ENCODE results near the gene TBC1D22A.

TBC1D22A gene

DNA sequence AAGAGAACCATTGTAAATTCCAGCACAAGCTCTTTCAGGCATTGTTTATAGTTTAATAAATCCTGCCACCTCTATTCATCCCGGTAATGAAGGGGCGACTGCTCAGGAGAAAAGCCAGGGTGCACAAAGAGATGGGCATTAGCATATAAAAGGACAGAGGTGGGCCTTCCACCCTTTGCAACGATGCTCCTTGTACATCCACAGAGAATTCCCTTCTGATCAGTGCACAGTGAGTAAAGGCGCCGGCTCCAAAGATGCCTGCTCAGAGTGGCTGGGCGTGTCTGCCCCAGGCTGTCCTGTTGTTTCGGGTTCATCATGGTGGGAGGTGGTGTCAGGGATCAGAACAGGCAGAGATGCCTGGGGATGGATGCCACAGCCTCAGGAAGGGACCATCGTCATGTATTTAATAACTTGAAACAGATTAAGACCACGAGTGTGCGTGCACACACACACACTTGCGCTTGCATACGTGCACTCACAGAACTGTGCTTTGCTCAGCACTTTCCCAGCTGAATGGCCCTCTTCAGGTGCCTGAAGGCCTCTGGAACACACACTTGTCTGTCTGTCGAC lies 305.0 kb downstream of the TBC1D22A start:
- POLR2A ChIA-PET = no interaction called here

DNA sequence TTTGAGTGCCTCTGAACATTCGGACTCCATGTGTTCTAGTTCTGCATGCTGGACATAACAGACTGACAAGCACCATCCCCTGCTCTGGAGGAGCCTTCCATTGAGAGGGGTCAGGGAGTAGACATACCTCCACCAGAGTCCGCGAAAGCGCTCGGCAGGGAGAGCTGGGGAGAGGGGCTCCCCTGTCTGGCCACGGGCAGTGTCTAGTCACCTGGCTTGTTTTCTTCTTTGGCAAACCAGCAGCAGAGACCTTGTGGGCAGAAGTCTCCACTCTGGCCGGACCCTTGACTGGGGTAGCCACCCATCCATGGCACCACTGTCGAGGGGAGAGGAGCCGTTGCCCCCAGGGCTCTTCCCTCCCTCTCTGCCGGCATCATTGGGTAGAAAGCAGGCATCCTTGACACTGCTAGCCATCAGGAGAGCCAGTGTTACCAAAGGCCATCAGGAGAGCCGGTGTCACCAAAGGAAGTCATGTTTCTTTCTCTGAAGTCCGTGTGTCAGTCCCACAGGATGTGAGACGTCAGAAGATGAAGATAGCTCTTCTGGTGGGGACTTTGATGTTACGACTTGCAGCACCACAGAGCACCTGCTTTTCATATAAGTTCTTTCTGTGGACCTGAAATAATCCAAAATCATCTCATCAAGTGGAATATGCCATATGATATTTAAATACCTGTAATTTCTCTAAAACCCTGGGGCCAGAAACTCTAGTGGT lies 305.6 kb downstream of the TBC1D22A start:
- no peak overlapping the region for H3K4me3 ChIP-seq (ENCODE audit: low read depth, low read length)
- POLR2A ChIA-PET = no interaction called here
- CTCF ChIA-PET = no interaction called here
- no peak for DNase-seq (ENCODE audit: low read depth, low spot score)
- TF ChIP-seq, protein P1, sequence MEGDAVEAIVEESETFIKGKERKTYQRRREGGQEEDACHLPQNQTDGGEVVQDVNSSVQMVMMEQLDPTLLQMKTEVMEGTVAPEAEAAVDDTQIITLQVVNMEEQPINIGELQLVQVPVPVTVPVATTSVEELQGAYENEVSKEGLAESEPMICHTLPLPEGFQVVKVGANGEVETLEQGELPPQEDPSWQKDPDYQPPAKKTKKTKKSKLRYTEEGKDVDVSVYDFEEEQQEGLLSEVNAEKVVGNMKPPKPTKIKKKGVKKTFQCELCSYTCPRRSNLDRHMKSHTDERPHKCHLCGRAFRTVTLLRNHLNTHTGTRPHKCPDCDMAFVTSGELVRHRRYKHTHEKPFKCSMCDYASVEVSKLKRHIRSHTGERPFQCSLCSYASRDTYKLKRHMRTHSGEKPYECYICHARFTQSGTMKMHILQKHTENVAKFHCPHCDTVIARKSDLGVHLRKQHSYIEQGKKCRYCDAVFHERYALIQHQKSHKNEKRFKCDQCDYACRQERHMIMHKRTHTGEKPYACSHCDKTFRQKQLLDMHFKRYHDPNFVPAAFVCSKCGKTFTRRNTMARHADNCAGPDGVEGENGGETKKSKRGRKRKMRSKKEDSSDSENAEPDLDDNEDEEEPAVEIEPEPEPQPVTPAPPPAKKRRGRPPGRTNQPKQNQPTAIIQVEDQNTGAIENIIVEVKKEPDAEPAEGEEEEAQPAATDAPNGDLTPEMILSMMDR (IDR thresholded peaks at IDR 0.05; ENCODE audit: insufficient read depth, low read length, missing control alignments) = no peak

More for the DNA sequence above, 305.0 kb downstream of the TBC1D22A start:
- DNase-seq (ENCODE audit: low read depth, low spot score) = no peak
- CTCF ChIA-PET = no interaction called here
- H3K4me3 ChIP-seq (ENCODE audit: low read depth, low read length) = no peak overlapping the region
- TF ChIP-seq, protein P1 (IDR thresholded peaks at IDR 0.05; ENCODE audit: insufficient read depth, low read length, missing control alignments) = no peak

DNA sequence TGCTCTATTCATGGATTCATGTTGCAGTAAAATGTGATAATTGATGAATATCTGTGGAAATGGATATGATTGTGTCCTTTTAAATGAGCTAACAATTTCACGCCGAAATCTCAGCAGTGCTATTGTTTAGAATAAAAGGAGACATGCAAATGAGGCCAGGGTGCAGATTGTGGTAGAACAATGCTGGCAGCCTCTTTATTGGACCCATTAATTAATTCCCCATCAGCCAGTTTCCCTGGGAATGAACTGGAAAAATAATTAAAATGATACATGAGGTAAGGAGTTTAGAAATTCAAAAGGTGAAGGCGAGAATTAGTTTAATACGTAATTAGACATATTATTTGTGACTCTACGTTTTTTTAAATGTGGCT lies 306.2 kb downstream of the TBC1D22A start:
- POLR2A ChIA-PET = no interaction called here
- CTCF ChIA-PET = no interaction called here

DNA sequence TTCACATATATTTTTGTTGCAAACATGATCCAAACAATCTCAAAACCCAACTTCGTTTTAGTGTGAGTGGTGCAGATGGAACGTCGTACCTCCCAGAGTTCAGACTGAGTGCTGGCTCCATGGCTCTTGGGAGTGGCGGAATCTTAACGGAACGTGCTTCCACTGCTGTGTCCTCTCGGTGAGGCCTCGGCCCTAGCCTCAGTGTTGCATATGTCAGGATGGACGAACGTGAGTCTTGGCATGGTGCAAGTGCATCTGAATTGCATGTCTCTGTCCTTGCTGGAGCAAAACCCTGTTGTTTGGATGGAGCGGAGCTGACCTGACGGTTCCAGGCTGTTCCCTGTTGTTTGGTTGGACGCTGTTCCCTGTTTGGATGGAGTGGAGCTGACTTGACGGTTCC lies 306.8 kb downstream of the TBC1D22A start:
- ChIA-PET CTCF (no interaction called here), POLR2A (no interaction called here)
- no peak for DNase-seq (ENCODE audit: low read depth, low spot score)
- TF ChIP-seq, protein P1 (IDR thresholded peaks at IDR 0.05; ENCODE audit: insufficient read depth, low read length, missing control alignments) = no peak
- H3K4me3 ChIP-seq (ENCODE audit: low read depth, low read length) = no peak overlapping the region

More for the DNA sequence above, 306.2 kb downstream of the TBC1D22A start:
- H3K4me3 ChIP-seq (ENCODE audit: low read depth, low read length) = no peak overlapping the region
- TF ChIP-seq, protein P1 (IDR thresholded peaks at IDR 0.05; ENCODE audit: insufficient read depth, low read length, missing control alignments) = no peak
- DNase-seq (ENCODE audit: low read depth, low spot score) = no peak

DNA sequence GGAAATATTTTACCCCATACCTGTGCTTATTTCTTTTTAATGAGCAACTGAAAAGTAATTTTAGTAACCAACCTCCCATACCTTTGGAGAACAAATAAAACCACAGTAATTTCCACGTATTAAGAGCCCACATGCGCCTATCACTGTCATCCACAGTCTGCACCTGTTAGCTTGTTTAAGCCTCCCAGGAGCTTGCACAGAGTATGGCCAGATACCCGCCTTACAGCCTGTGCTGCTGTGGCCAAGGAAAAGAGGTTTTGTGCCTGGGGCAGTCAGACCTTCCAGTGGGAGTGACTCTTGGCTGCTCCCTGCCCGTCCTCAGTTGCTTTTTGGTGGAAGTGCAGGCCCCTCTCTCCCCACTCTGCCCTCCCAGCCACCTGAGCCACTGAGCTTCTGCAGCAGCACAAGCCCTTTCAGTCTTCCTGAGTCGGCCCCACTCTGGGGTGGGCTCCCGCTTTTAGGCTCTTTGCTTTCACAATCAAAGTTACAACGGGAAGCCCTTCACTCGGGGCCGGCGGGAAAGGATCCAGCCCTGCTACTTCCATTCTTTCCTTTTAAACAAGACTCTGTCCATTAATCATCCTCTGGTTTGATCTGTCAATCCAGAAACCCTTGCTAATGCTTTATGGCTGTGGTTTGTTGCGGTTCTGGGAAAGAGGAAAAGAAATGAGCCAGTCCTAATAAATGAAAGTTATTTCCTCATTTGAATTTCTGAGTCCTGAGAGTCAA lies 308.8 kb downstream of the TBC1D22A start:
- TF ChIP-seq, protein P1 (IDR thresholded peaks at IDR 0.05; ENCODE audit: insufficient read depth, low read length, missing control alignments) = no peak
- POLR2A ChIA-PET = no interaction called here
- CTCF ChIA-PET = no interaction called here
- DNase-seq (ENCODE audit: low read depth, low spot score) = no peak
- no peak overlapping the region for H3K4me3 ChIP-seq (ENCODE audit: low read depth, low read length)
